ENCODE results near the gene DNAH14. TPM values are rescaled to one million over a fixed set of nuclear protein-coding genes. Genes with fewer than 3 reads are reported as not detected.

The DNAH14 gene
- total and polyA plus RNA-seq, 7 donors = 0.07 to 1.8 (median 0.82) TPM; not detected in 2

- Histone ChIP-seq H3K9me3 (no peaks in the 10 kb centered on the region), H3K36me3 (ENCODE audit: insufficient read depth in 1 of 2, low read depth in 1 of 2) (no peaks in the 10 kb centered on the region), H3K4me3 (no peak overlapping the region), H3K27me3 (ENCODE audit: insufficient read depth in 3 of 3, low read length in 2 of 3) (no peaks in the 10 kb centered on the region), H3K27ac (no peak overlapping the region), H3K4me1 (no peaks in the 10 kb centered on the region)
- ATAC-seq (no peak), DNase-seq (no peak)
- intact Hi-C loops (cut with DNase I) = no loop called here
- 50 to 63% (median 52%) methylated on average over 2 of the region's 2 CpGs for WGBS, 3 donors
- TF ChIP-seq CTCF (IDR thresholded peaks at IDR 0.05) = no peak
Measured at GRCh38 chr1:224903955-224904354, 25.5 kb upstream of the DNAH14 start.

DNA sequence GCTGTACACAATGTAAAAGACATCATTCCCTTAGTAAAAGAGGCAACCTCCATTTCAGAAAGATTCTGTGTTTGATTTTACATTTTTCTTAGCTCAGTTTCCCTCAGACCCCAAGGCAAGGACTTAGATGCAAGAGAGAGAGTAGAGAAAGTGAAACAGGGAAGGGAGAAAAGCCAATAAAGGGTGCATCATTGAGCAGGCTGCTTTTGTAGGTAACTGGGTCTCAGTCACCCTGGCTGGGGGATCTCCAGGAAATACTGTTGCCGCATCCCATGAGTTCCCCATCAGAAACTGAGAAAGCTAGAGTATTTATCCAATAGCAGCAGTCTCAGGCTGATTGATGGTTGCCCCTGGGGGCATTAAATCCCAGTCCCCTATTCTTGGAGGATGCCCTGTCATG is 23.1 kb upstream of the DNAH14 start:
- 80 to 95% (median 90%) methylated on average over 1 of the region's 1 CpG for WGBS, 3 donors
- no peak for DNase-seq
- TF ChIP-seq CTCF (IDR thresholded peaks at IDR 0.05) = no peak
- Histone ChIP-seq H3K27me3 (ENCODE audit: insufficient read depth in 3 of 3, low read length in 2 of 3) (peaks cover 0 to 2% (median 0%) of the 10 kb centered on the region in 3 donors), H3K9me3 (peaks cover 7% of the 10 kb centered on the region), H3K27ac (no peak overlapping the region), H3K4me1 (no peaks in the 10 kb centered on the region), H3K4me3 (no peak overlapping the region), H3K36me3 (ENCODE audit: insufficient read depth in 1 of 2, low read depth in 1 of 2) (no peaks in the 10 kb centered on the region)
- no peak for ATAC-seq
- intact Hi-C loops (cut with DNase I) = no loop called here

DNA sequence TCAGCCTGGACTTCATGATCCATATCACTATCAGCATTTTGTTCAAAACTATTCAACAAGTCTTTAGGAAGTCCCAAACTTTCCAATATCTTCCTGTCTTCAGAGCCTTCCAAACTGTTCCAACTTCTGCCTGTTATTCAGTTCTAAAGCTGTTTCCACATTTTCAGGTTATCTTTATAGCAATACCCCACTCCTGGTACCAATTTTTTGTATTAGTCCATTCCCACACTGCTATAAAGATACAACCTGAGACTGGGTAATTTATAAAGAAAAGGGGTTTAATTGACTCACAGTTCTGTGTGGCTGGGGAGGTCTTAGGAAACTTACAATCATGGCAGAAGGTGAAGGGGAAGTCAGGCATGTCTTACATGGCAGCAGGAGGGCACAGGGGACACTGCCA is 18.3 kb upstream of the DNAH14 start:
- DNase-seq (no peak), ATAC-seq (no peak)
- Histone ChIP-seq H3K27me3 (ENCODE audit: insufficient read depth in 3 of 3, low read length in 2 of 3) (peaks cover 0 to 2% (median 0%) of the 10 kb centered on the region in 3 donors), H3K27ac (no peak overlapping the region), H3K9me3 (peaks cover 16% of the 10 kb centered on the region), H3K4me3 (no peak overlapping the region), H3K4me1 (no peaks in the 10 kb centered on the region), H3K36me3 (ENCODE audit: insufficient read depth in 1 of 2, low read depth in 1 of 2) (no peaks in the 10 kb centered on the region)
- no peak for TF ChIP-seq CTCF (IDR thresholded peaks at IDR 0.05)
- intact Hi-C loops (cut with DNase I) = no loop called here

DNA sequence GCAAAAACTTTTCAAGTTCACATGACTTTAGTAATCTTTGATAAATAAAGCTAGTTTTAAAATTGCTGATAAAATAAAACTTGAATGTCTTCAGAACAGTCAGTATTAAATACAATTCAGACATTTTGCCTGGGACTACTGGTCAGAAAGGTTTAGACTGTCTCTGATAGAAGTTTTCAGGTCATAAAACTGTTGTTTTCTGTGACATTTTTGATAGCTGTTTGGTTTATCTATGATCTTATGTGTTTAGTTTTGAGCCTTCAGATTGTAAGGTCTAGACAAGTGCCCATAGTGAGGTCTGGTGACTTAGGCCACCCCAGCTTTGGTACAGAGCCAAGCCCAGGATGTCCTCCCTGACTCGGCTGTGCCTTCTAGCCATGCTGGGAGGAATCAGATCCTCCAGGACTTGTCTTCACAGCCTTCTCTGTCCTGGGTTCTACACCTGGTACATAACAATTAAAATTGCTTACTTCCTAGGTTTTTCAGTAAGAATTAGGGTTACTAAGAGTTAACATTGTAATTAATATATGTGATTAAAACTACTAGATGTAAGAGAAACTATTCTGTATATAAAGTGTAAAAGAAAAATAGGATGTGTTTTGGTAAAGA is 15.1 kb upstream of the DNAH14 start:
- WGBS, 3 donors = 78 to 87% (median 81%) methylated on average over 1 of the region's 1 CpG
- no peaks in the 10 kb centered on the region for H3K4me1 ChIP-seq
- no peak overlapping the region for H3K27ac ChIP-seq
- TF ChIP-seq CTCF (IDR thresholded peaks at IDR 0.05) = no peak
- H3K36me3 ChIP-seq (ENCODE audit: insufficient read depth in 1 of 2, low read depth in 1 of 2) = no peaks in the 10 kb centered on the region
- H3K27me3 ChIP-seq (ENCODE audit: insufficient read depth in 3 of 3, low read length in 2 of 3) = peaks cover 0 to 2% (median 0%) of the 10 kb centered on the region in 3 donors
- intact Hi-C loops (cut with DNase I) = no loop called here
- no peak for ATAC-seq
- no peak overlapping the region for H3K4me3 ChIP-seq
- peaks cover 16% of the 10 kb centered on the region for H3K9me3 ChIP-seq
- DNase-seq = no peak

GRCh38 chr1:224919508-224919907 is 10.0 kb upstream of the DNAH14 start:
- H3K27me3 ChIP-seq (ENCODE audit: insufficient read depth in 3 of 3, low read length in 2 of 3) = no peaks in the 10 kb centered on the region
- no peaks in the 10 kb centered on the region for H3K36me3 ChIP-seq (ENCODE audit: insufficient read depth in 1 of 2, low read depth in 1 of 2)
- H3K9me3 ChIP-seq = peaks cover 2% of the 10 kb centered on the region
- no peak overlapping the region for H3K27ac ChIP-seq
- TF ChIP-seq CTCF (IDR thresholded peaks at IDR 0.05) = no peak
- WGBS, 3 donors = 78 to 81% (median 79%) methylated on average over 4 of the region's 4 CpGs
- DNase-seq (no peak), ATAC-seq (no peak)
- H3K4me3 ChIP-seq = no peak overlapping the region
- H3K4me1 ChIP-seq = no peaks in the 10 kb centered on the region
- intact Hi-C loops (cut with DNase I) = no loop called here

Measured in psoas muscle (tissue), 8 donors.